HG03103 (cell line): ENCODE data around the gene UQCC5.

Source experiments
- ATAC-seq: cut with Tn5 transposase; IDR thresholded peaks from one replicate; pipeline ENCODE4 v1.9.1; 2021; ENCODE audit warnings: low read depth; ENCODE audit not compliant: unreplicated experiment

The UQCC5 gene

GRCh38 chr3:52503788-52504424 is 32.5 kb upstream of the UQCC5 start:
- no peak for ATAC-seq

- no peak for ATAC-seq
These were observed 31.4 kb upstream of the UQCC5 start for GRCh38 chr3:52504977-52505376.

DNA sequence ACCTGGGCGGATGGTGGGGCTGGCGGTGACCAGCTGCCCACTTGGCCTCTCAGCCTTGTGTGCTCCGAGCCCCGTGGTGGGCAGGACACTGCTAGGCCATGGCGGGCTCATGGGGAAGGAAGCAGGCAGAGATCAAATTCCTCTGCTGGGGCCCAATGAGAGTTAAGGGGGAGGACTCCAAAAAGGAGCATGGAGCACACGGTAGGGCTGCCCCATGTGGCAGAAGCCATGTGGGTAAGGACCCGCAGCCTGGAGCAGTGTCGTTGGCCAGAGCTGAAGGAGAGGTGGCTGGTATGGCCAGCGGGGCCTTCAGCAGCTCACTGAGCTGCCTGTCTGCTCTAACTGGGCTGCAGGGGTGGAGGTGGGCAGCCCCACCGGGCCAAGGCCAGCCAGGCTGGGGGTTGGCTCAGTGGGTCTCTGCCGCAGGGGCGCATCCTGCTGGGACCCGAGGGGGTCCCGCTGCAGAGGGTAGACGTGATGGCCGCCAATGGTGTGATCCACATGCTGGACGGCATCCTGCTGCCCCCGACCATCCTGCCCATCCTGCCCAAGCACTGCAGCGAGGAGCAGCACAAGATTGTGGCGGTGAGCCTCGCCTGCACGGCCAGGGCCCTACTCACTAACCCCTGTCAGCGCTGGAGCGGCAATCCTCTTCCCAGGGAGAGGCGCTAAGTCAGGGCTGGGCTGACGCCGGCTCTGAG is 30.0 kb upstream of the UQCC5 start:
- ATAC-seq: no peak

- ATAC-seq: no peak
These were observed 29.0 kb upstream of the UQCC5 start for GRCh38 chr3:52507359-52507758.

DNA sequence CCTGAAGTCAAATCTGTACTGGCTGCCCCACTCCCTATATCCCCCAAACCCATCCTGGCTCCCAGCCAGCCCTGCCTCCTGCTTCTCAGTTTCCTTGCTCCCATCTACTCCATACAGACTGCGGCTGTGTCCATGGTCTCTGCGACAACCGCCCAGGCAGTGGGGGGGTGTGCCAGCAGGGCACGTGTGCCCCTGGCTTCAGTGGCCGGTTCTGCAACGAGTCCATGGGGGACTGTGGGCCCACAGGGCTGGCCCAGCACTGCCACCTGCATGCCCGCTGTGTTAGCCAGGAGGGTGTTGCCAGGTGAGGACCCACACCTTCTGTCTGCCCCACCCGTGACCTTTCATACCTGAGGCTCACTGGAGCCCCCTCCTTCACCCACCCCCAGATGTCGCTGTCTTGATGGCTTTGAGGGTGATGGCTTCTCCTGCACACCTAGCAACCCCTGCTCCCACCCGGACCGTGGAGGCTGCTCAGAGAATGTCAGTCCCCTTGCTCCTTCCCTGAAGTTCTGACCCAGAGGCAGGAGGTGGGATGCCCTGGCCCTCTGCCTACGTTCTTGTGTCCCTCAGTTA is 26.6 kb upstream of the UQCC5 start:
- no peak for ATAC-seq

DNA sequence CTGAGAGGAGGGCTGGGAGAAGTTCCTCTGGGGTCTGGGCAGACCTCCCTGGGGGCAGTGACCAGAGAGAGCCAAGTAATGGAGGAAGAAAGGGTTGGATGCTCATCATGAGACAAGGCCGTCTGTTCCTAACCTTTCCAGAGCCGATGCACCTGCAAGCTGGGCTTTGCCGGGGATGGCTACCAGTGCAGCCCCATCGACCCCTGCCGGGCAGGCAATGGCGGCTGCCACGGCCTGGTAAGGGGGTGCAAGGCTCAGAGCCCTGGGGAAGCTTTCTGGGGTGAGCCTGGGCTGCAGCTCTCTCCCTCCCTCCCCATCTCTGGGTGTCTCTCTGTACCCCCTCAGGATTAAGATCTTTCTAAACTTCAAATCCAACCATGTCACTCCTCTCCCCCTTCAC is 24.9 kb upstream of the UQCC5 start:
- ATAC-seq: no peak

- no peak for ATAC-seq
These were observed 24.3 kb upstream of the UQCC5 start for GRCh38 chr3:52512105-52512504.

- ATAC-seq: no peak
These were observed 23.7 kb upstream of the UQCC5 start for GRCh38 chr3:52512727-52513126.

DNA sequence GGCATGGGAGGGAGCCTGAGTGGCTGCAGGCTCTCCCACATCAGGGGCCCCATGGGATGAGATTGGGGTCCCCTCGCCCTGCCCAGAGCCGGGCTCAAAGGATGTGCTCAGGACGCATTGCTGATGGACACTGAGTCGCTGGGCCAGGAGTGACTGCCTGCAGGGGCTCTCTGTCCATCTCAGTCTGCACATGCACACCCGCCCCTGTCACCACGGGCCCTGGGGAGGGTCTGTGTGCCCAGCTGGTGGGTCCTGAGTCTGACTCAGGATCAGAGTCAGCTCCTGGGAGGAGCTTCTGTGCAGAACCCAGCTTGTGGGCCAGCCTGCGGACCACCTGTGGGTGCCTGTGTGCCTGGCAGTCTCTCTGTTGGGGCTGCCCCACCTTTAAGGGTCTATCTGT is 23.1 kb upstream of the UQCC5 start:
- no peak for ATAC-seq

DNA sequence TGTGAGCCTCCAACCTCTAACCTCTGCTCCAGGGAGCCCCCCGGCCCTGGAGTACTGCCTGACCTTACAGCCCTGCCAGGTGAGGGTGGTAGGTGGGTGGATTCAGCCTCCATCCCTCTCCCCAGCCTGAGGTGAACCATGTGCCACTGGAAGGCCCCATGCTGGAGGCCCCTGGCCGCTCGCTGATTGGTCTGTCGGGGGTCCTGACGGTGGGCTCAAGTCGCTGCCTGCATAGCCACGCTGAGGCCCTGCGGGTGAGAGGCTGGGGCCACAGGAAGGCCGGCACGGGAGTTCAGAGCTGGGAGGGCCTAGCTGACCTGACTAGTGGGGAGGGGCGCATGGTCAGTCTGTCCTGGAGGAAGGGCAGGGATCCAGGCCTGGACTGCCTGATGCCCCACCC is 21.8 kb upstream of the UQCC5 start:
- no peak for ATAC-seq

GRCh38 chr3:52515192-52515591 is 21.2 kb upstream of the UQCC5 start:
- ATAC-seq: no peak

- no peak for ATAC-seq
These were observed 19.8 kb upstream of the UQCC5 start for GRCh38 chr3:52516509-52517195.

GRCh38 chr3:52517796-52518722 is 18.3 kb upstream of the UQCC5 start:
- no peak for ATAC-seq

GRCh38 chr3:52518723-52519444 is 17.5 kb upstream of the UQCC5 start:
- no peak for ATAC-seq

GRCh38 chr3:52519445-52520140 is 16.8 kb upstream of the UQCC5 start:
- ATAC-seq: no peak

DNA sequence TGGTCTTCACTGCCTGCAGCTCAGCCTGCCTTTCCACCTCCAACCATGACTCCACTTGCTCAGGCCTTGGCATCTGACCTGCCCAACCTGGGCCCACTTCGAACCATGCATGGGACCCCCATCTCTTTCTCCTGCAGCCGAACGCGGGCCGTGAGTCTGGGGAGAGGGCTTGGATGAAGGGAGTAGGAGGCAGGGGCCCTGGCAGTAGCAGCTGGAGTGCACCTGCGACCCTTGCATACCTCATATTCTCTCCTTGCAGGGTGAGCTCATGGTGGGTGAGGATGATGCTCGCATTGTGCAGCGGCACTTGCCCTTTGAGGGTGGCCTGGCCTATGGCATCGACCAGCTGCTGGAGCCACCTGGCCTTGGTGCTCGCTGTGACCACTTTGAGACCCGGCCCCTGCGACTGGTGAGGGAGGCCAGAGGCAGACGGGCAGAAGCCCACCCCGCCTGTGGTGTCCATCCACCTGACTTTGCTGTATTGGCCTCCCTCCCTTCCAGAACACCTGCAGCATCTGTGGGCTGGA is 16.2 kb upstream of the UQCC5 start:
- no peak for ATAC-seq

GRCh38 chr3:52520716-52521487 is 15.5 kb upstream of the UQCC5 start:
- no peak for ATAC-seq

GRCh38 chr3:52521488-52521824 is 14.9 kb upstream of the UQCC5 start:
- ATAC-seq: no peak
